AG04450 (cell line): ENCODE results near the gene LHX4. TPM values are rescaled to one million over a fixed set of nuclear protein-coding genes. Genes with fewer than 3 reads are reported as not detected.

ENCODE experiments used
- CTCF ChIA-PET: fragments of 300-600, 350-600 bp; formaldehyde crosslinking; extraction: SDS; loops from one replicate; lab custom pipeline; 2022; ENCODE audit warnings: antibody characterized with exemption, inconsistent platforms; lab: Charles Lee
- POLR2A ChIA-PET: fragments of 350-600 bp; formaldehyde crosslinking; extraction: SDS; loops from one replicate; lab custom pipeline; 2021; ENCODE audit warnings: antibody characterized with exemption, inconsistent platforms; lab: Yijun Ruan, JAX
- DNase-seq: peaks from one replicate; pipeline ENCODE4 v3.0.0-alpha.2; 2011; ENCODE audit warnings: low read depth, low spot score
- H3K27ac ChIP-seq: one replicate; pipeline ENCODE4 v1.5.1; 2012; ENCODE audit warnings: low read depth, low read length, control low read depth
- H3K27me3 ChIP-seq: one replicate; pipeline ENCODE4 v1.6.0; 2012; ENCODE audit warnings: low read length; ENCODE audit not compliant: control insufficient read depth, insufficient read depth
- H3K4me3 ChIP-seq: 2 replicates; pipeline ENCODE4 v1.5.1; 2011; ENCODE audit warnings: mild to moderate bottlenecking, low read depth, low read length, control low read depth
- H3K9me3 ChIP-seq: 2 replicates; pipeline ENCODE4 v1.5.1; 2012; ENCODE audit warnings: low read length; ENCODE audit not compliant: control insufficient read depth, insufficient read depth
- polyA plus RNA-seq: library from polyadenylated mRNA; depleted of rRNA; stranded (reverse); fragments of >200 nt; gene quantifications from 2 replicates; pipeline ENCODE4 v1.2.3, GENCODE V29; 2011
- TF ChIP-seq, protein P1 (sequence below): IDR thresholded peaks from 2 replicates; pipeline ENCODE4 v1.5.1; 2011; ENCODE audit warnings: low read depth, low read length, control low read depth, inconsistent platforms

LHX4 gene
- polyA plus RNA-seq, 1 experiment = 0.10 TPM

DNA sequence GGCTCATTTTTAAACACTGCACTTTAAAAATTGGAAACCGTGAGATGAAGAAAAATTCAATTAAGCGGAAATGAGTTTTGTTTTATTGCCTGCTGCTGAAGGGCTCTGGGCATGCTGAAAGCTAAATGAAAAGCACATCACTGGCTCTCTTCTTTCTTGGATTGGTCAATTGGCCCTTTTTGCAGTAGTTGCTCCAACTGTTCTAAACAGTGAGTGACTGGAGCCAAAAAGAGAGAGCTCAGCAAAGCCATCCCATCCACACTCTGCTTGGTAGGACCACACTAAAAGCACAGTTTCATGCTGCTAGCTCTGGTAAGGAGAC is 48.1 kb downstream of the LHX4 start:
- no peak overlapping the region for H3K27ac ChIP-seq
- no peak for DNase-seq
- TF ChIP-seq, protein P1, sequence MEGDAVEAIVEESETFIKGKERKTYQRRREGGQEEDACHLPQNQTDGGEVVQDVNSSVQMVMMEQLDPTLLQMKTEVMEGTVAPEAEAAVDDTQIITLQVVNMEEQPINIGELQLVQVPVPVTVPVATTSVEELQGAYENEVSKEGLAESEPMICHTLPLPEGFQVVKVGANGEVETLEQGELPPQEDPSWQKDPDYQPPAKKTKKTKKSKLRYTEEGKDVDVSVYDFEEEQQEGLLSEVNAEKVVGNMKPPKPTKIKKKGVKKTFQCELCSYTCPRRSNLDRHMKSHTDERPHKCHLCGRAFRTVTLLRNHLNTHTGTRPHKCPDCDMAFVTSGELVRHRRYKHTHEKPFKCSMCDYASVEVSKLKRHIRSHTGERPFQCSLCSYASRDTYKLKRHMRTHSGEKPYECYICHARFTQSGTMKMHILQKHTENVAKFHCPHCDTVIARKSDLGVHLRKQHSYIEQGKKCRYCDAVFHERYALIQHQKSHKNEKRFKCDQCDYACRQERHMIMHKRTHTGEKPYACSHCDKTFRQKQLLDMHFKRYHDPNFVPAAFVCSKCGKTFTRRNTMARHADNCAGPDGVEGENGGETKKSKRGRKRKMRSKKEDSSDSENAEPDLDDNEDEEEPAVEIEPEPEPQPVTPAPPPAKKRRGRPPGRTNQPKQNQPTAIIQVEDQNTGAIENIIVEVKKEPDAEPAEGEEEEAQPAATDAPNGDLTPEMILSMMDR = no peak
- POLR2A ChIA-PET = no interaction called here
- no peaks in the 10 kb centered on the region for H3K27me3 ChIP-seq
- no peaks in the 10 kb centered on the region for H3K9me3 ChIP-seq
- no peak overlapping the region for H3K4me3 ChIP-seq
- CTCF ChIA-PET = interaction anchor here (0.6 to 1.2 kb wide), 2 partner anchors 25 to 205 kb away, joined by 3 to 4 read pairs; no protein-coding TSS in a partner anchor

DNA sequence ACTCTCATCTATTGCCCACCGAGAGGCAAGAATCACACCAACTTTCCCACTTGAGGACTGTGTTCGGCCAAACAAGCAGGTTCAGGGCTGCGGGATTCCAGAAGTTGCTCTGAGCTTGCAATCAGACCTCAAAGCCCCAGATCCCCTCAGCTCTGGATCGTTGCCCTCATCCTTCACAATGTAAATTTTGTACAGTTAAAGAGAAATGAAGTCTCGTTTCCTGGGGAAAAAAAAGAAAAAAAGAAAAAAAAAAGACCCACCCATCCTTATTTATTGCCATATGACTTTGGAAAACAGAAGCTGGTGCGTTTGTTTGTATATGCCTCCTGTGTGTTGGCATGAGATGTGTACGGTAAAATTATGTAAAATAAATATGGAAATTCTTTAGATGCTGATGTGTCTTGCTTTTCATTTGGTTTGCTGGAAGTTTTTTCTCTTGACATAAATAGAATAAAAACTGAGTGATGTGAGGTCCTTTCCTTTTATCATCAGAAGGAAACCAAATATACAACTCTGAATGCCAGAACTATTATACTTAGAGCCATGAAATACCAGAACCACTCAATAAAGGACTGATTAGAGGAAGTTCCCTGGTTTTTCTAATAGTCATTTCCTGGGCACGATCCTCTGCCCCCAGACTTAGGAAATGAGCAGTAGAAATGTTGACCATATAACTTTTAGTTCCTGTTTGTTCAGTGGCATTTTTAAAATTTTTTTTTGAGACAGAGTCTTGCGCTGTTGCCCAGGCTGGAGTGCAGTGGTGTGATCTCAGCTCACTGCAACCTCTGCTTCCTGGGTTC is 48.7 kb downstream of the LHX4 start:
- TF ChIP-seq, protein P1 = no peak
- no peak overlapping the region for H3K27ac ChIP-seq
- DNase-seq = no peak
- no peak overlapping the region for H3K4me3 ChIP-seq
- no peaks in the 10 kb centered on the region for H3K27me3 ChIP-seq
- ChIA-PET CTCF (interaction anchor here (0.6 to 1.8 kb wide), 3 partner anchors 25 to 204 kb away, joined by 3 to 4 read pairs (median 4); no protein-coding TSS in a partner anchor), POLR2A (interaction anchor here (0.6 kb wide), 1 partner anchor 818 kb away, joined by 8 read pairs; no protein-coding TSS in a partner anchor)
- H3K9me3 ChIP-seq = no peaks in the 10 kb centered on the region

DNA sequence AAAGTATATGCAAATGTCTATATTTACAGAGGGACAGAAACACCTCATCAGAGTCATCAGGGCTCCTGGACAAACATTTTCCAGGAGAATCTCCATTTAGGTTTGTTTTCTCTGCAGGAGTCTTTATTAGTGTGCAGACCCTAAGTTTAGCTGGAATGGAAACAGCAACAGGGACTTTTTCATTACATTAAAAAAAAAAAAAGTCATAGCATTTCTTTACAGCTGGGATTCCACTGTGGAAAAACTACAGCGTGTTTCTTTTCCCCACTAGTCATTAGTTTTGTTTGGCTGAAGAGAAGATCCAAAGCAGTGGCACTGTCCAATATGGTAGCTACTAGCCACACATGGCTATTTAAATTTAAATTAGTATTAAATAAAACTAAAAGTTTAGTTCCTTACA is 49.6 kb downstream of the LHX4 start:
- CTCF ChIA-PET = interaction anchor here (0.6 to 1.8 kb wide), 3 partner anchors 18 to 195 kb away, joined by 3 to 6 read pairs (median 4); no protein-coding TSS in a partner anchor
- Histone ChIP-seq H3K4me3 (no peak overlapping the region), H3K27ac (no peak overlapping the region), H3K27me3 (no peaks in the 10 kb centered on the region), H3K9me3 (no peaks in the 10 kb centered on the region)
- TF ChIP-seq, protein P1 = no peak
- POLR2A ChIA-PET = no interaction called here
- no peak for DNase-seq

DNA sequence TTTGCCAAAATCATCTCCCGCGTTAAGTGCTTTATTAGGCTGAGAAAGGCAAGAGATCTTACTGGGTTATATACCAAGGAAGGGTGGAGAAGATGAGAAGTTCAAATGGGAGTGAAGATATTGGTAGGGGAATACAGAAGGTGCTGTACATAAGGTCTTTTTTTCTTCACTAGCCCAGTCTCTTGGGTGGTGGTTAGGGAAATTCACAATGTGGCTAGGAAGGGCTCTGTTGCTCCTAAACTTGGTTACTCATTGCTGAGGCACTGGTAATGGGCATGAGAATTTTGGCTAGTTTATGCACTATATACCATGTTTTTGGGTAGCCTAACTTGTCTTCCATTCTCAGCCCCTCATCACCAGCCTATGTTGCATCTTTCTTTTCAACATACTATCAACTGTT is 50.6 kb downstream of the LHX4 start:
- no peaks in the 10 kb centered on the region for H3K27me3 ChIP-seq
- H3K9me3 ChIP-seq = no peaks in the 10 kb centered on the region
- POLR2A ChIA-PET = no interaction called here
- CTCF ChIA-PET = interaction anchor here (1.8 kb wide), 1 partner anchor 28 kb away, joined by 4 read pairs; no protein-coding TSS in a partner anchor
- no peak overlapping the region for H3K27ac ChIP-seq
- H3K4me3 ChIP-seq = no peak overlapping the region
- TF ChIP-seq, protein P1 = no peak
- no peak for DNase-seq

DNA sequence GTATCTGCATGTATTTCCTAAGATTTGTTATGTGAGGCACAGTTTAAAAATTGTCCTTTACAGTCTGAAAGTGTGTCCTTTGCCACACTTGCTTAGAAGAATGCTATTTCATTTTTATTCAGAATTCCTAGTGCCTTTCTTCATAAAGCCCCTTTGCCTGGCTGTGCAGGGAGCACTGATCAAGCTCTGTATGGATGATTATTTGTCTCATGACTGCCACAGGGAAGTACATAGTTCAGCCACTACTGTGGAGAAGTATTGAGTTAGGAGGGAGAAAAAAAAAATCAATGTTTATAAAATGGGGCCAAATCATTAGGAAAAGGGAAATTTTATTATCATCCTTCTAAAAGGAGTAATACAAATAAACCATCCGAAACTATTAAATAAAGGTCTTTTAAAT is 51.4 kb downstream of the LHX4 start:
- Histone ChIP-seq H3K9me3 (no peaks in the 10 kb centered on the region), H3K4me3 (no peak overlapping the region), H3K27ac (no peak overlapping the region), H3K27me3 (no peaks in the 10 kb centered on the region)
- POLR2A ChIA-PET = no interaction called here
- CTCF ChIA-PET = no interaction called here
- no peak for DNase-seq
- TF ChIP-seq, protein P1 = no peak
